ENCODE data around the gene BABAM1.
"Not testable (repeated sequence)": the region's sequence is repeated elsewhere in the genome, so short reads cannot be mapped to it uniquely, and the experiment has no call there.

- TF ChIP-seq, protein P1, sequence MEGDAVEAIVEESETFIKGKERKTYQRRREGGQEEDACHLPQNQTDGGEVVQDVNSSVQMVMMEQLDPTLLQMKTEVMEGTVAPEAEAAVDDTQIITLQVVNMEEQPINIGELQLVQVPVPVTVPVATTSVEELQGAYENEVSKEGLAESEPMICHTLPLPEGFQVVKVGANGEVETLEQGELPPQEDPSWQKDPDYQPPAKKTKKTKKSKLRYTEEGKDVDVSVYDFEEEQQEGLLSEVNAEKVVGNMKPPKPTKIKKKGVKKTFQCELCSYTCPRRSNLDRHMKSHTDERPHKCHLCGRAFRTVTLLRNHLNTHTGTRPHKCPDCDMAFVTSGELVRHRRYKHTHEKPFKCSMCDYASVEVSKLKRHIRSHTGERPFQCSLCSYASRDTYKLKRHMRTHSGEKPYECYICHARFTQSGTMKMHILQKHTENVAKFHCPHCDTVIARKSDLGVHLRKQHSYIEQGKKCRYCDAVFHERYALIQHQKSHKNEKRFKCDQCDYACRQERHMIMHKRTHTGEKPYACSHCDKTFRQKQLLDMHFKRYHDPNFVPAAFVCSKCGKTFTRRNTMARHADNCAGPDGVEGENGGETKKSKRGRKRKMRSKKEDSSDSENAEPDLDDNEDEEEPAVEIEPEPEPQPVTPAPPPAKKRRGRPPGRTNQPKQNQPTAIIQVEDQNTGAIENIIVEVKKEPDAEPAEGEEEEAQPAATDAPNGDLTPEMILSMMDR (IDR thresholded peaks at IDR 0.05): not testable (repeated sequence)
- not testable (repeated sequence) for TF ChIP-seq POLR2AphosphoS5 (IDR thresholded peaks at IDR 0.05); POLR2A (IDR thresholded peaks at IDR 0.05; ENCODE audit: low read depth); EP300 (IDR thresholded peaks at IDR 0.05)
These were observed 7.6 kb downstream of the BABAM1 start for GRCh38 chr19:17274892-17275291.
